ENCODE measurements around the gene SPECC1L. TPM values are rescaled to one million over a fixed set of nuclear protein-coding genes. Genes with fewer than 3 reads are reported as not detected.

SPECC1L gene
- total RNA-seq, 8 experiments from 2014 or later = 17.0 to 52.1 (median 43.0) TPM

GRCh38 chr22:24404561-24405275, 134.1 kb downstream of the SPECC1L start:
- no peak for ATAC-seq (replicated peaks in 6 of 8)
- Histone ChIP-seq H3K4me3 (no peak overlapping the region), H3K27ac (no peak overlapping the region), H3K4me1 (replicated peaks in 1 of 2) (no peaks in the 10 kb centered on the region)
- 71 to 100% (median 94%) methylated on average over 1 to 3 of the region's 9 CpGs; no CpG with 5 or more reads in 3 of the 10 experiments for WGBS, 10 experiments
- in situ Hi-C loops (cut with MboI; ENCODE audit: low pct_unique_long_range_greater_than_20kb in 2 of 9, low sequenced_read_pairs in 9 of 9, unreplicated experiment in 9 of 9) = no loop called here

DNA sequence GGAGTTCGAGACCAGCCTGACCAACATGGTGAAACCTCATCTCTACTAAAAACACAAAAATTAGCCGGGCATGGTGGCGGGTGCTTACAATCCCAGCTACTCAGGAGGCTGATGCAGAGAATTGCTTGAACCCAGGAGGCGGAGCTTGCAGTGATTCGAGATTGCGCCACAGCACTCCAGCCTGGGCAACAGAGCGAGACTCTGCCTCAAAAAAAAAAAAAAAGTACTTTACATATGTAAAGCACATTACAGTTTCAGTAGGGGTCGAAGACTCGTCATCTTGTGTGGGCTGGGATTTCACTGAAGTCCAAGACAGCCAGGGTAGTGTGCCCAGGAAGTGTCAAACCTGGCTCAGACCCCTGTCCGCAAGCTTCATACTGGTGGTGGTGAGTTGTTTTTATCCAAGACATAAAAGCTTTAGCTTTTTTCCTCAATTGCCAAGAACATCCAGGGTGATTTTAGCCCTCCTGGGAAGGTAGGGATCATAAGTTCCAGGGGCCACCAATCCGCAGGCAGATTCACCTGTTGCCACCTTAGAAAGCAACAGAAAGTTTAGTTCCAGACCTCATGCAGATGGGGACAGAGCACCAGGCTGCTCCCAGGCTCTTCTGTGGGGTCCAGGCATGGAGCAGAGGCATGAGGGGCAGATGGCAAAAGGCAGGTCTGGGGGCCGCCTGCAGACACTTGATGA, 135.1 kb downstream of the SPECC1L start:
- ATAC-seq (replicated peaks in 6 of 8) = no peak
- 93 to 100% (median 97%) methylated on average over 1 to 8 of the region's 12 CpGs; no CpG with 5 or more reads in 2 of the 10 experiments for WGBS, 10 experiments
- in situ Hi-C loops (cut with MboI; ENCODE audit: low pct_unique_long_range_greater_than_20kb in 2 of 9, low sequenced_read_pairs in 9 of 9, unreplicated experiment in 9 of 9) = no loop called here
- H3K4me1 ChIP-seq (replicated peaks in 1 of 2) = no peaks in the 10 kb centered on the region
- H3K27ac ChIP-seq = no peak overlapping the region
- H3K4me3 ChIP-seq = no peak overlapping the region

DNA sequence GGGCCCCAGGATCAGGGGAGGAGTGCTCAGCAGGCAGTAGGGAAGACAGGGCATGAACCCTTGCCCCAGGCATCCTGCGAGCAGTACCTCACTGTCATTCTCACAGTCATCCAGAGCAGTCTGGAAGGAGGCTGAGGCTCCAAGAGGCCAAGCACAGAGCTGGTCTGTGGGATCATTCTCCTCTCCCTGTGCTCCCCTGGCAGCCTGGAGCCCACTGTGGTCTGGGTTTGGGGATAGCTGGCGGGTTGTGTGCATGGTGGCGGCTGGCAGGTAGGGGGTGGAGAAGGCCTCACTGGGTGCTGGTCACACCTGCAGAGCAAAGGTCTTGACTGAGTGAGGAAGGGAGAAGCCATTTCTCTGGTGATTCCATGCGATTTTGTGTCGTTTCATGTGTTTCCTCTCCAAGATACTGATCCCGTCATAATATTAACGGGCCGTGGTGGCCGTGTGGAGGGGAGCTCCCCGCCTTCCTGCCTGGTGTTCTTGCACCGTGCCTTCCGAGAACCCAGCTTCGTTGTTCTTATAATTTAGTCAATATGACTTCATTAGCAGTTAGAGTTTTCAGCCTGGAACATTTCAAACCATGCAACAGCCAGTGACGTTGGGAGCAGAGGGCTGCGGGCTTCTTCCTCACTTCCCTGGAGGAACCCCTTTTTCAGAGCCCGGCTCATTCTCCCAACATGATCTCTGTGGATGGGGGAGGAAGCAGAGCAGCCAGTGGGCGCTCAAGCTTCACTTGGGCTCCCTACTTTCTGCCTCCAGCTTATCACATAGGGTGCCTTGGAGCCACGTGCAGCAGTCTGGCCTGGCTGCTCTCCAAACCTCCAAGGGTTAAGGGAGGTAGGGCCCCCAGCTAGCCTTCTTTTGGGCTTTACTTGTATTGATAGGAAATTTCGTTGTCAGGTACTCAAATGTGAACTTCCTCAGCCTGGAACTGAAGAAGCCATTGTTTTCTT, 136.0 kb downstream of the SPECC1L start:
- WGBS, 10 experiments = 78 to 100% (median 87%) methylated on average over 1 to 12 of the region's 19 CpGs; no CpG with 5 or more reads in 1 of the 10 experiments
- H3K4me3 ChIP-seq = no peak overlapping the region
- no peak for ATAC-seq (replicated peaks in 6 of 8)
- no peak overlapping the region for H3K27ac ChIP-seq
- no peaks in the 10 kb centered on the region for H3K4me1 ChIP-seq (replicated peaks in 1 of 2)
- in situ Hi-C loops (cut with MboI; ENCODE audit: low pct_unique_long_range_greater_than_20kb in 2 of 9, low sequenced_read_pairs in 9 of 9, unreplicated experiment in 9 of 9) = no loop called here

DNA sequence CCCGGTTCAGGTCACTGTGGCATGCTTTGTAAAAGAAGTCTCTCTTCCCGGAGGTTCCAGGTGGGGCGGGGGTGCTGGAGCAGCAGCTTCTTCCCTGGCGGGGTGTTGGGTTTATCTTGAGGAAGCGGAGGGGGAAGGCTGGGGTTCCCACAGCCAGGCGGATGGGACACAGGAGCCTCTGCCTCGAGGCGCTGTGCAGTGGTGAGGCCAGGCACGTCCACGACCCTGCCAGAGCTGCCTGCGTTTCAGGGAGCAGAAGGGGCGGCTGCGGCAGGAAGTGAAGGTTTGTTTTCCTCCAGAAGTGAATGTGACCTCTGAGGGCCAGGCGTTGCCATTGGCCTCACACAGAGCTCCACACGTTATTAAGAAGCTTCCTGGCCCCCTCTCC, 136.6 kb downstream of the SPECC1L start:
- in situ Hi-C loops (cut with MboI; ENCODE audit: low pct_unique_long_range_greater_than_20kb in 2 of 9, low sequenced_read_pairs in 9 of 9, unreplicated experiment in 9 of 9) = no loop called here
- Histone ChIP-seq H3K27ac (no peak overlapping the region), H3K4me3 (no peak overlapping the region), H3K4me1 (replicated peaks in 1 of 2) (no peaks in the 10 kb centered on the region)
- ATAC-seq (replicated peaks in 6 of 8) = no peak
- WGBS, 10 experiments = 69 to 100% (median 80%) methylated on average over 2 to 7 of the region's 15 CpGs; no CpG with 5 or more reads in 5 of the 10 experiments

DNA sequence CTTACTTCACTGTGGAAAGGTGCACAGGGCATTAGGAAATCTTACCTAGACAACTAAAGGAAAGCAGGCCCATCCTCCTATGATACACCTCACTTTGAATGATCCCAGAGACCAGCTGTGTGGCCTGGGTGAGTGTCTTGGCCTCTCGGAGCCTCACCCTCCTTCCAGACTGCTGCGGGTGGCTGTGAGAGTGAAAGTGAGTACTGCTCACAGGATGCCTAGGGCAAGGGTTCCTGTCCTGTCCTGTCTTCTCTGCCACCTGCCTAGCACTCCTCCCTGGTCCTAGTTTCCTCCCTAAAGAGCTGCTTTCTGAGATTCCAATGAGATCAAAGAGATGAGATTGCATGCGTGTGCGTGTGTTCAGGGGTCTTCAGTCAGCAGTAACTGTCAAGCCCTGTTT, 137.3 kb downstream of the SPECC1L start:
- Histone ChIP-seq H3K27ac (no peak overlapping the region), H3K4me3 (no peak overlapping the region), H3K4me1 (replicated peaks in 1 of 2) (no peaks in the 10 kb centered on the region)
- 82 to 100% (median 92%) methylated on average over 1 to 4 of the region's 4 CpGs; no CpG with 5 or more reads in 6 of the 10 experiments for WGBS, 10 experiments
- no peak for ATAC-seq (replicated peaks in 6 of 8)
- in situ Hi-C loops (cut with MboI; ENCODE audit: low pct_unique_long_range_greater_than_20kb in 2 of 9, low sequenced_read_pairs in 9 of 9, unreplicated experiment in 9 of 9) = no loop called here

- Histone ChIP-seq H3K4me1 (replicated peaks in 1 of 2) (no peaks in the 10 kb centered on the region), H3K4me3 (no peak overlapping the region), H3K27ac (no peak overlapping the region)
- in situ Hi-C loops (cut with MboI; ENCODE audit: low pct_unique_long_range_greater_than_20kb in 2 of 9, low sequenced_read_pairs in 9 of 9, unreplicated experiment in 9 of 9) = no loop called here
- no peak for ATAC-seq (replicated peaks in 6 of 8)
- WGBS, 10 experiments = 63 to 90% (median 90%) methylated on average over 2 to 5 of the region's 7 CpGs; no CpG with 5 or more reads in 5 of the 10 experiments
Measured at GRCh38 chr22:24408630-24409029, 138.0 kb downstream of the SPECC1L start.

DNA sequence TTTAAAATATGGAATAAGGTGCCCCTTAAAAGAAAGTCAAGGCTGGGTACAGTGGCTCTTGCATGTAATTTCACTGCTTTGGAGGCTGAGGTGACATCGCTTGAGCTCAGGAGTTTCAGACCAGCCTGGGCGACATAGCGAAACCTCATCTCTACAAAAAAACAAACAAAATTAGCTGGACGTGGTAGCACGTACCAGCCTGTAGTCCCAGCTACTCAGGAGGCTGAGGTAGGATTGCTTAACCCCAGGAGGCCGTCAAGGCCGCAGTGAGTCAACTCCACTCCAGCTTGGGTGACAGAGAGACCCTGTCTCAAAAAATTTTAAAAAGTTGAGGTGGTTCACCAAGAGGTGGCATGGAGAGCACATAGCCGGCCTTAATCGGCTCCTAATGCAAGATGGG, 139.1 kb downstream of the SPECC1L start:
- Histone ChIP-seq H3K27ac (no peak overlapping the region), H3K4me3 (no peak overlapping the region), H3K4me1 (replicated peaks in 1 of 2) (no peaks in the 10 kb centered on the region)
- ATAC-seq (replicated peaks in 6 of 8) = no peak
- 81 to 100% (median 100%) methylated on average over 1 to 5 of the region's 9 CpGs; no CpG with 5 or more reads in 4 of the 10 experiments for WGBS, 10 experiments
- in situ Hi-C loops (cut with MboI; ENCODE audit: low pct_unique_long_range_greater_than_20kb in 2 of 9, low sequenced_read_pairs in 9 of 9, unreplicated experiment in 9 of 9) = no loop called here

GRCh38 chr22:24410110-24410856, 139.7 kb downstream of the SPECC1L start:
- 81 to 100% (median 93%) methylated on average over 1 to 6 of the region's 8 CpGs; no CpG with 5 or more reads in 4 of the 10 experiments for WGBS, 10 experiments
- Histone ChIP-seq H3K4me3 (no peak overlapping the region), H3K27ac (no peak overlapping the region), H3K4me1 (replicated peaks in 1 of 2) (no peaks in the 10 kb centered on the region)
- ATAC-seq (replicated peaks in 6 of 8) = peak in 3 of 8 experiments; percentile 25 to 81 (median 47)
- in situ Hi-C loops (cut with MboI; ENCODE audit: low pct_unique_long_range_greater_than_20kb in 2 of 9, low sequenced_read_pairs in 9 of 9, unreplicated experiment in 9 of 9) = no loop called here

DNA sequence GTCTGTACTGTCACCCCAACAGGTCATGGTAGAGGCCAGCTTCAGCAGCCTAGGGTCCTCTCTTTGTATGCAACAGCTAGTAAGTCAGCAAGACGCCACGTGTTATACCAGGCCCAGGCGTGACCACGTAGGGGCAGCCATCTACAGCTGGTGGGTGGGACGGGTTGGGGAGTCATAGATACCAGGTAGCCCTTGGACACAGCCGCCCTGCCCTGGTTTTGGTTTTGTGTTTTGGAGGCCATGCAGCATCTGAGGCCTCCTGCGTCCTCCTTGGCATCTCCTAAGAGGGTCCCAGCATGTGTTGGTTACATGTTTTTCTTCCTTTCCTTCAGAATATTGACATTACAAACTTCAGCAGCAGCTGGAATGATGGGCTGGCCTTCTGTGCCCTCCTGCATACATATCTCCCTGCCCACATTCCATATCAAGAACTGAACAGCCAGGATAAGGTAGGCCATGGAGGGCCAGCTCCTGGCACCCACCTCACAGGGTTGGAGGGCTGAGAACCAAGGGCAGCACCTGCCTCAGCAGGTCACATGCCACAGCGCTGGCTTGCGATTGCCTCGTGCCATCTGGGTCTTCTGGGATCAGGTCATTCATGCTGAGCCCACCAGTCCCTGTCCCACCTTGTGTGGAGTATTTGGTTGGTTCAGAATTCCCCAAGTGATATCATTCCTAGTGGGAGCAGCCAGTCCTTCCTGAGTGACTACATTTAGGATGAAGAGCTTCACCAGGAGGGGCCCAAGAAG, 140.8 kb downstream of the SPECC1L start:
- Histone ChIP-seq H3K27ac (no peak overlapping the region), H3K4me3 (no peak overlapping the region), H3K4me1 (replicated peaks in 1 of 2) (no peaks in the 10 kb centered on the region)
- WGBS, 10 experiments = 80 to 100% (median 92%) methylated on average over 1 to 6 of the region's 10 CpGs; no CpG with 5 or more reads in 4 of the 10 experiments
- in situ Hi-C loops (cut with MboI; ENCODE audit: low pct_unique_long_range_greater_than_20kb in 2 of 9, low sequenced_read_pairs in 9 of 9, unreplicated experiment in 9 of 9) = no loop called here
- ATAC-seq (replicated peaks in 6 of 8) = no peak

GRCh38 chr22:24412274-24412673, 141.6 kb downstream of the SPECC1L start:
- no peaks in the 10 kb centered on the region for H3K4me1 ChIP-seq (replicated peaks in 1 of 2)
- no peak overlapping the region for H3K4me3 ChIP-seq
- in situ Hi-C loops (cut with MboI; ENCODE audit: low pct_unique_long_range_greater_than_20kb in 2 of 9, low sequenced_read_pairs in 9 of 9, unreplicated experiment in 9 of 9) = no loop called here
- 92 to 100% (median 100%) methylated on average over 1 to 5 of the region's 7 CpGs; no CpG with 5 or more reads in 5 of the 10 experiments for WGBS, 10 experiments
- H3K27ac ChIP-seq = no peak overlapping the region
- no peak for ATAC-seq (replicated peaks in 6 of 8)

DNA sequence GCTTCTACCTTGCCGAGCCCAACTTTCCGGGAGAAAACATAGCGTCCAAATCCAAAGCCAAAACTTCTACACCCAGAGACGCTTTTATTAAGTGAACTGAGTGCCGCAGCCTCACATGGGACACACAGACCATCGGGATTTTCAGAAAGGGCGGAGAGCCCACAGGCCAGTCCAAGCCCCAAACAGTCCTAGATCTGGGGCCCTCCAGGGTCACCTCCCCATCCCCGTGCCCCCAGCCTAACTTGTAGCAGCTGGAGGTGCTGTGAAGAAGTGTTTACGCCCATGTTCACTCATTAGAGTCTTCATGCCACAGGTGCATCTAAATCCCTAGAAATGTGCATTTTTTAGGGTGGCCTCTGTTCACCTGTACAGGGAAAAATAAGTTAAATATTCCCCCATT, 142.6 kb downstream of the SPECC1L start:
- H3K4me1 ChIP-seq (replicated peaks in 1 of 2) = no peaks in the 10 kb centered on the region
- no peak for ATAC-seq (replicated peaks in 6 of 8)
- no peak overlapping the region for H3K4me3 ChIP-seq
- in situ Hi-C loops (cut with MboI; ENCODE audit: low pct_unique_long_range_greater_than_20kb in 2 of 9, low sequenced_read_pairs in 9 of 9, unreplicated experiment in 9 of 9) = no loop called here
- whole genome bisulfite sequencing, 10 experiments = 67 to 100% (median 96%) methylated on average over 1 to 5 of the region's 9 CpGs; no CpG with 5 or more reads in 4 of the 10 experiments
- H3K27ac ChIP-seq = no peak overlapping the region
